ENCODE results near the gene TSPAN19. TPM values are rescaled to one million over a fixed set of nuclear protein-coding genes. Genes with fewer than 3 reads are reported as not detected.

Gene TSPAN19
- total RNA-seq, 1 experiment from 2014 or later, result not detected

- no peak overlapping the region for H3T11ph ChIP-seq (ENCODE audit: low read length)
- H4K91ac ChIP-seq (ENCODE audit: insufficient read length, low read depth, low read length), result no peak overlapping the region
- H4K5ac ChIP-seq (ENCODE audit: insufficient read length, low read depth, low read length), result no peak overlapping the region
- DNase-seq, result no peak
- H3K4ac ChIP-seq (ENCODE audit: low read depth, low read length), result no peak overlapping the region
- H3K9me3 Mint-ChIP-seq, result peaks cover 0 to 8% of the 10 kb centered on the region in 2 experiments; a peak in 2 of 5 replicates
- no peak overlapping the region for H2BK12ac ChIP-seq (ENCODE audit: insufficient read length, low read depth, low read length)
- H3K79me1 ChIP-seq (ENCODE audit: insufficient read depth, low read depth, low read length, poor library complexity, severe bottlenecking), result no peaks in the 10 kb centered on the region
- no peaks in the 10 kb centered on the region for H3K23me2 ChIP-seq (ENCODE audit: insufficient read length, low read depth, low read length, poor library complexity, severe bottlenecking)
- H3K27me3 ChIP-seq (ENCODE audit: insufficient read depth, low read length), result no peaks in the 10 kb centered on the region
- peaks cover 7% of the 10 kb centered on the region in 2 experiments for H3K4me1 Mint-ChIP-seq
- no peaks in the 10 kb centered on the region for H3K79me2 ChIP-seq (ENCODE audit: insufficient read depth, low read length)
- H2BK5ac ChIP-seq (ENCODE audit: insufficient read length, low read length), result no peak overlapping the region
- no CpG with 5 or more reads among the region's 5 CpGs for WGBS (ENCODE audit: extremely low coverage, insufficient read length, low lambda C conversion rate)
- no peak overlapping the region for H2BK120ac ChIP-seq (ENCODE audit: low read depth, low read length, poor library complexity, severe bottlenecking)
- H3K4me3 Mint-ChIP-seq, result no peak overlapping the region
- H2AK5ac ChIP-seq (ENCODE audit: insufficient read length, low read length), result no peak overlapping the region
- H3K18ac ChIP-seq (ENCODE audit: insufficient read length, low read depth, low read length), result no peak overlapping the region
- no peaks in the 10 kb centered on the region for H4K20me1 ChIP-seq (ENCODE audit: control insufficient read depth, insufficient read depth, insufficient read length)
- H3K36me3 Mint-ChIP-seq (ENCODE audit: insufficient read depth in 1 of 3, low read depth in 3 of 3), result no peaks in the 10 kb centered on the region; a peak in 1 of 7 replicates
- H3K27ac Mint-ChIP-seq, result no peak overlapping the region
- H3K4me1 ChIP-seq (ENCODE audit: insufficient read depth, low read length), result no peaks in the 10 kb centered on the region; the same call in 1 of the 2 replicates
- no peak overlapping the region for H2BK20ac ChIP-seq (ENCODE audit: low read depth, low read length, poor library complexity, severe bottlenecking)
- H4K8ac ChIP-seq (replicated peaks; ENCODE audit: insufficient read length, low read depth, low read length), result no peak overlapping the region
- no peak overlapping the region for H3K9ac ChIP-seq (ENCODE audit: extremely low read depth, insufficient read length, low read length)
- H3K4me2 ChIP-seq (ENCODE audit: insufficient read depth, insufficient read length, low read length), result no peak overlapping the region
- H3K14ac ChIP-seq (ENCODE audit: insufficient read depth, low read length), result no peak overlapping the region
- no peak overlapping the region for H2BK15ac ChIP-seq (ENCODE audit: low read depth, low read length)
- H3K56ac ChIP-seq (ENCODE audit: insufficient read length, low read depth, low read length), result no peak overlapping the region
- H3K27ac ChIP-seq (ENCODE audit: insufficient read length, low read depth, low read length), result no peak overlapping the region
- H3K23ac ChIP-seq (ENCODE audit: insufficient read length, low read depth, low read length), result no peak overlapping the region
- peaks cover 2% of the 10 kb centered on the region; the same call in 1 of the 2 replicates for H3K27me3 Mint-ChIP-seq (ENCODE audit: low read depth)
- TF ChIP-seq CTCF (conservative IDR thresholded peaks at IDR 0.05), result no peak
- no peaks in the 10 kb centered on the region for H3K9me3 ChIP-seq (ENCODE audit: control insufficient read depth, low read depth, low read length)
- no peak overlapping the region for H2AFZ ChIP-seq (ENCODE audit: low read length)
Observed at GRCh38 chr12:85085066-85085465, 49.0 kb upstream of the TSPAN19 start.
